22Rv1 (cell line): ENCODE results near the gene BBX.
A peak's percentile ranks its signal among the peaks of the same experiment; 100 is the strongest.

Source experiments
- H3K27ac ChIP-seq: fragments of 450-650 bp; 2 replicates; pipeline ENCODE4 v1.5.1; 2017
- CTCF ChIP-seq: fragments of 450-650 bp; IDR thresholded peaks from 2 replicates; pipeline ENCODE4 v1.5.1; 2017; ENCODE audit warnings: mild to moderate bottlenecking
- ZFX ChIP-seq: fragments of 450-650 bp; IDR thresholded peaks from 2 replicates; pipeline ENCODE4 v1.6.1; 2017; ENCODE audit warnings: antibody characterized with exemption, borderline replicate concordance

Gene BBX

GRCh38 chr3:107522510-107523288 lies at the start of gene BBX:
BBX (plus strand) TSS chr3:107522962; CDS start chr3:107710461, 187,499 bp downstream.
- H3K27ac ChIP-seq, result peak within 1 kb of the TSS; percentile 87
- TF ChIP-seq CTCF (no peak), ZFX (no peak)

GRCh38 chr3:107476462-107476861 lies 46.3 kb upstream of the BBX start:
- H3K27ac ChIP-seq, result no peak overlapping the region
- TF ChIP-seq ZFX, result no peak
- TF ChIP-seq CTCF, result no peak

- TF ChIP-seq CTCF (no peak), ZFX (no peak)
- no peak overlapping the region for H3K27ac ChIP-seq
Measured at GRCh38 chr3:107487490-107487889, 35.3 kb upstream of the BBX start.

GRCh38 chr3:107488942-107489341 lies 33.8 kb upstream of the BBX start:
- H3K27ac ChIP-seq, result no peak overlapping the region
- no peak for TF ChIP-seq ZFX
- TF ChIP-seq CTCF, result no peak

GRCh38 chr3:107493134-107493533 lies 29.6 kb upstream of the BBX start:
- no peak overlapping the region for H3K27ac ChIP-seq
- TF ChIP-seq CTCF, result peak; percentile 8; the same call in 1 of the 2 replicates
- TF ChIP-seq ZFX, result no peak

- TF ChIP-seq ZFX (no peak), CTCF (no peak)
Measured at GRCh38 chr3:107496855-107497254, 25.9 kb upstream of the BBX start.

GRCh38 chr3:107498646-107499045 lies 24.1 kb upstream of the BBX start:
- TF ChIP-seq ZFX (no peak), CTCF (no peak)
- no peak overlapping the region for H3K27ac ChIP-seq

More at GRCh38 chr3:107496855-107497254, 25.9 kb upstream of the BBX start:
- H3K27ac ChIP-seq, result no peak overlapping the region
